OCI-LY7 (cell line): ENCODE measurements around the gene ZBTB48.

Experiments
- CTCF ChIP-seq: fragments of 200-600 bp; sonication (generic); conservative IDR thresholded peaks from 2 replicates; pipeline ENCODE4 v1.5.1; 2014; ENCODE audit warnings: mild to moderate bottlenecking, antibody characterized with exemption, low read length, moderate library complexity, mixed read lengths
- EZH2phosphoT487 ChIP-seq: fragments of 200-600 bp; sonication (generic); IDR thresholded peaks from 2 replicates; pipeline ENCODE4 v1.6.1; 2018; ENCODE audit warnings: low read depth, borderline replicate concordance, mild to moderate bottlenecking, mixed run types, antibody characterized with exemption, low read length, moderate library complexity, mixed read lengths

- TF ChIP-seq CTCF (no peak), EZH2phosphoT487 (no peak)
Measured at GRCh38 chr1:6612641-6613360, 33.0 kb downstream of the ZBTB48 start.
